Caco-2 (cell line): Measurements from ENCODE around the gene LRRC58. TPM values are rescaled to one million over a fixed set of nuclear protein-coding genes. Genes with fewer than 3 reads are reported as not detected.
"Not testable (repeated sequence)": the region's sequence is repeated elsewhere in the genome, so short reads cannot be mapped to it uniquely, and the experiment has no call there.

ENCODE experiments used
- BruUV-seq: library from RNA; stranded (reverse); fragments of 400-500 nt; replicated peaks from 2 replicates; lab custom pipeline; 2021; lab: Mats Ljungman, UMichigan
- CTCF ChIA-PET: fragments of 300-600 bp; sonication (Branson Sonifier 250); formaldehyde crosslinking; loops from one replicate; lab custom pipeline; 2022; ENCODE audit warnings: antibody characterized with exemption; lab: Charles Lee
- POLR2A ChIA-PET: fragments of 300-600 bp; sonication (Branson Sonifier 250); formaldehyde crosslinking; loops from one replicate; lab custom pipeline; 2022; ENCODE audit warnings: antibody characterized with exemption; lab: Charles Lee
- DNase-seq, 2 experiments: peaks; one replicate each; pipeline versions ENCODE4 v3.0.0 to v3.0.0-alpha.2; 2020 to 2022
- H3K27me3 ChIP-seq: replicated peaks from 2 replicates; pipeline ENCODE4 v1.6.0; 2011; ENCODE audit warnings: low read length; ENCODE audit not compliant: control insufficient read depth, insufficient read depth
- H3K36me3 ChIP-seq: 2 replicates; pipeline ENCODE4 v1.5.1; 2011; ENCODE audit warnings: low read length; ENCODE audit not compliant: control insufficient read depth, insufficient read depth
- H3K4me1 ChIP-seq: fragments of 250-450 bp; sonication (Bioruptor Pico); 2 replicates; pipeline ENCODE4 v1.5.1; 2020; ENCODE audit warnings: mild to moderate bottlenecking
- H3K4me3 ChIP-seq: 2 replicates; pipeline ENCODE4 v1.5.1; 2011; ENCODE audit warnings: low read depth, mild to moderate bottlenecking, control low read depth, low read length
- H3K9me3 ChIP-seq: fragments of 250-450 bp; sonication (Bioruptor Pico); 2 replicates; pipeline ENCODE4 v1.5.1; 2020; ENCODE audit warnings: mild to moderate bottlenecking, moderate library complexity
- H3K27ac Mint-ChIP-seq: one replicate; pipeline ENCODE4 v1.8.0; 2022; ENCODE audit warnings: mixed read lengths; ENCODE audit not compliant: unreplicated experiment
- H3K27me3 Mint-ChIP-seq: one replicate; pipeline ENCODE4 v1.8.0; 2022; ENCODE audit warnings: mixed read lengths; ENCODE audit not compliant: insufficient read depth, unreplicated experiment
- H3K36me3 Mint-ChIP-seq: one replicate; pipeline ENCODE4 v1.8.0; 2022; ENCODE audit warnings: mild to moderate bottlenecking, mixed read lengths; ENCODE audit not compliant: insufficient read depth, unreplicated experiment
- H3K4me1 Mint-ChIP-seq: one replicate; pipeline ENCODE4 v1.8.0; 2022; ENCODE audit warnings: low read depth, mixed read lengths; ENCODE audit not compliant: unreplicated experiment
- H3K4me3 Mint-ChIP-seq: one replicate; pipeline ENCODE4 v1.8.0; 2022; ENCODE audit warnings: mild to moderate bottlenecking, moderate library complexity, mixed read lengths; ENCODE audit not compliant: unreplicated experiment
- H3K9me3 Mint-ChIP-seq: one replicate; pipeline ENCODE4 v1.8.0; 2022; ENCODE audit warnings: mixed read lengths; ENCODE audit not compliant: unreplicated experiment
- CTCF ChIP-seq, 2 experiments: fragments of 200-600 bp in 1 of 2; IDR thresholded peaks; 1 replicate in 1 of 2; 2 replicates in 1 of 2; pipeline versions ENCODE4 v1.5.1 to v1.8.0; 2011 to 2022; ENCODE audit warnings: antibody characterized with exemption in 1 of 2, control low read depth in 1 of 2, inconsistent platforms in 1 of 2, low read depth in 1 of 2, low read length in 1 of 2, mild to moderate bottlenecking in 1 of 2, moderate library complexity in 1 of 2; ENCODE audit not compliant: insufficient read depth in 1 of 2, severe bottlenecking in 1 of 2, unreplicated experiment in 1 of 2
- intact Hi-C: fragments of 100-400 bp; cut with micrococcal nuclease; formaldehyde crosslinking; loops from one replicate; pipeline ENCODE4 v1.10.0; 2022; ENCODE audit not compliant: unreplicated experiment
- total RNA-seq: library from RNA; stranded (reverse); gene quantifications from 2 replicates; pipeline ENCODE4 v1.2.3, GENCODE V29; 2022

LRRC58 gene
- total RNA-seq, 1 experiment from 2014 or later, result 20.5 TPM

GRCh38 chr3:120300971-120301370, 48.2 kb downstream of the LRRC58 start:
- no peaks in the 10 kb centered on the region for H3K4me1 ChIP-seq
- intact Hi-C loops, result loop anchor here (5.0 kb wide), 1 partner anchor 1041 kb away; no protein-coding TSS in a partner anchor
- H3K4me3 ChIP-seq, result no peak overlapping the region
- H3K27me3 ChIP-seq, result no peaks in the 10 kb centered on the region
- no peaks in the 10 kb centered on the region for H3K9me3 Mint-ChIP-seq
- no peaks in the 10 kb centered on the region for H3K4me1 Mint-ChIP-seq
- DNase-seq, result no peak
- TF ChIP-seq CTCF (IDR thresholded peaks at IDR 0.05; ENCODE audit: insufficient read depth in 1 of 2, low read depth in 1 of 2, low read length in 1 of 2, severe bottlenecking in 1 of 2, unreplicated experiment in 1 of 2), result no peak
- H3K36me3 Mint-ChIP-seq, result no peaks in the 10 kb centered on the region
- H3K27me3 Mint-ChIP-seq, result peaks cover 4% of the 10 kb centered on the region
- no peaks in the 10 kb centered on the region for H3K9me3 ChIP-seq
- no peaks in the 10 kb centered on the region for H3K36me3 ChIP-seq
- no TSS peak for BruUV-seq
- no peak overlapping the region for H3K4me3 Mint-ChIP-seq
- CTCF ChIA-PET, result interaction anchor here (1.0 kb wide), 1 partner anchor 116 kb away, joined by 3 read pairs; no protein-coding TSS in a partner anchor
- no peak overlapping the region for H3K27ac Mint-ChIP-seq
- POLR2A ChIA-PET, result no interaction called here

- Histone ChIP-seq H3K36me3 (no peaks in the 10 kb centered on the region), H3K9me3 (no peaks in the 10 kb centered on the region; the same call in 1 of the 2 replicates), H3K4me3 (no peak overlapping the region), H3K4me1 (no peaks in the 10 kb centered on the region), H3K27me3 (no peaks in the 10 kb centered on the region)
- intact Hi-C loops, result no loop called here
- no peaks in the 10 kb centered on the region for H3K4me1 Mint-ChIP-seq
- H3K36me3 Mint-ChIP-seq, result no peaks in the 10 kb centered on the region
- H3K27me3 Mint-ChIP-seq, result peaks cover 4% of the 10 kb centered on the region
- no peak overlapping the region for H3K27ac Mint-ChIP-seq
- ChIA-PET POLR2A (no interaction called here), CTCF (no interaction called here)
- DNase-seq, result no peak
- TF ChIP-seq CTCF (IDR thresholded peaks at IDR 0.05; ENCODE audit: insufficient read depth in 1 of 2, low read depth in 1 of 2, low read length in 1 of 2, severe bottlenecking in 1 of 2, unreplicated experiment in 1 of 2), result no peak
- H3K9me3 Mint-ChIP-seq, result no peaks in the 10 kb centered on the region
- no peak overlapping the region for H3K4me3 Mint-ChIP-seq
- no TSS peak for BruUV-seq
Observed at GRCh38 chr3:120299403-120299802, 49.8 kb downstream of the LRRC58 start.

- CTCF ChIA-PET, result no interaction called here
- intact Hi-C loops, result no loop called here
- no peak overlapping the region for H3K4me3 Mint-ChIP-seq
- Histone ChIP-seq H3K36me3 (no peaks in the 10 kb centered on the region), H3K27me3 (no peaks in the 10 kb centered on the region), H3K4me3 (no peak overlapping the region), H3K4me1 (no peaks in the 10 kb centered on the region), H3K9me3 (no peaks in the 10 kb centered on the region; the same call in 1 of the 2 replicates)
- POLR2A ChIA-PET, result no interaction called here
- no peak for DNase-seq
- H3K27ac Mint-ChIP-seq, result no peak overlapping the region
- TF ChIP-seq CTCF (IDR thresholded peaks at IDR 0.05; ENCODE audit: insufficient read depth in 1 of 2, low read depth in 1 of 2, low read length in 1 of 2, severe bottlenecking in 1 of 2, unreplicated experiment in 1 of 2), result no peak
- no TSS peak for BruUV-seq
- no peaks in the 10 kb centered on the region for H3K4me1 Mint-ChIP-seq
- H3K9me3 Mint-ChIP-seq, result no peaks in the 10 kb centered on the region
- peaks cover 4% of the 10 kb centered on the region for H3K27me3 Mint-ChIP-seq
- no peaks in the 10 kb centered on the region for H3K36me3 Mint-ChIP-seq
Observed at GRCh38 chr3:120298996-120299395, 50.2 kb downstream of the LRRC58 start.

GRCh38 chr3:120291552-120291951, 57.6 kb downstream of the LRRC58 start:
- H3K27ac Mint-ChIP-seq, POLR2A ChIA-PET, H3K4me1 ChIP-seq, CTCF ChIA-PET, H3K36me3 Mint-ChIP-seq, BruUV-seq, DNase-seq, H3K36me3 ChIP-seq, H3K9me3 Mint-ChIP-seq, H3K4me3 Mint-ChIP-seq, H3K27me3 Mint-ChIP-seq, H3K4me3 ChIP-seq, intact Hi-C loops, H3K4me1 Mint-ChIP-seq, H3K27me3 ChIP-seq, H3K9me3 ChIP-seq: not testable (repeated sequence)
